DMS153 (cell line): Measurements from ENCODE around the gene CARD10.
"Not testable (repeated sequence)": the region's sequence is repeated elsewhere in the genome, so short reads cannot be mapped to it uniquely, and the experiment has no call there.

ENCODE experiments used
- DNase-seq: peaks from one replicate; lab custom pipeline; 2025; lab: John Stamatoyannopoulos, UW

CARD10 gene

DNA sequence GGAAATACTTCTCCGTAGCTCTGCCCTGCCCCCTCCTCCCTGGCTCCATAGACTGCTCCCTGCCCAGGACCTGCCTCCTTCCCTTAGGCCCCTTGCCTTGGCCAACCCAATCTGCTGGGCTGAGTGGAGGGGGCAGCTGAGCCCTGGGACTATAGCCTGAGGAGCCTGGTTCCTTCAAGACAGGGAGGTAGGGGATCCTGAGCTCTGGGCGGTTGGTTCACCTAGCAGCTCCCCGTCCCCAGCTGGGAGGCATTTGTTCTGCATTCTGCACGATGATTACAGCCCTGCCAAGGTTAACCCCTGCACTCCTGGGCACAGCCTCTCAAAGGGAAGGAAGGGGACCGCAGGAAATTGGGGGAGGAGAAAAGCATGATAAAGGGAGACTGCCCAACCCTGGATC, 37.5 kb upstream of the CARD10 start:
- no peak for DNase-seq

DNA sequence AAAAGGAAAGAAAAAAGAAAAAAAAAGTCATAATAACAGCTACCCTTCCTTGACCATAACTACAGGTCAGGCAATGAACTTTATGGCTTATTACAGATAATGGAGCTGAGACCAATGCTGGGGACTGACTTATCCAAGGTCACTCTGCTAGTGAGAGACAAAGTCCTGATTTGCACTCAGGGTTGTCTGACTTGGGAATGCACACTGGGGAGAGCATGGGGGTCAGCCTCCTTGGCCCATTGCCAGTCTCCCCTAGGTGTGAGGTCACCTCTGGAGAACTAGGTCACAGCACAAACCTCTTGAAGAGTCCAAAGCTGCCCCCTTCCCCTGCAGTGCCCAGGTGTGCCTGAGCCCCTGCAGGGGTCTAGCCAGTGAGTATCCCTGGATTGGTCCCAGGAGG, 35.8 kb upstream of the CARD10 start:
- no peak for DNase-seq

DNA sequence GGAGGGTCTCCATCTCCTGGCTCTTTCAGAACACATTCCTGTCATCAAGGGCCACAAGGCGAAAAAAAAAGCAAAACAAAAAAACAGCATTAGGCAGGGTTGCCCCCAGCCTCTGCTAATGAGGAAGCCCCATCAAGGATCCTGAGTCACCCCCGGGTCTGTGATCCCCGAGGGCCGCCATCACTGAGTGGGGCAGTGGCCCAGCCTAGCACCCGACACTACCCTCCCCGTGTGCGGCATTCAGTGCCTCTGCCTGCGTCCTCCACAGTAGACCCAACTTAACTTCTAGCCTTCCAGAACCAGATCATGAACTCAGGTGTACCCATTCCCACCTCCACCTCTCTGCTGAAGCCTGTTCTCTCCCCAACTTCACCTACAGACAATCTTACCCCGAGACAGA, 34.5 kb upstream of the CARD10 start:
- DNase-seq, result no peak

DNA sequence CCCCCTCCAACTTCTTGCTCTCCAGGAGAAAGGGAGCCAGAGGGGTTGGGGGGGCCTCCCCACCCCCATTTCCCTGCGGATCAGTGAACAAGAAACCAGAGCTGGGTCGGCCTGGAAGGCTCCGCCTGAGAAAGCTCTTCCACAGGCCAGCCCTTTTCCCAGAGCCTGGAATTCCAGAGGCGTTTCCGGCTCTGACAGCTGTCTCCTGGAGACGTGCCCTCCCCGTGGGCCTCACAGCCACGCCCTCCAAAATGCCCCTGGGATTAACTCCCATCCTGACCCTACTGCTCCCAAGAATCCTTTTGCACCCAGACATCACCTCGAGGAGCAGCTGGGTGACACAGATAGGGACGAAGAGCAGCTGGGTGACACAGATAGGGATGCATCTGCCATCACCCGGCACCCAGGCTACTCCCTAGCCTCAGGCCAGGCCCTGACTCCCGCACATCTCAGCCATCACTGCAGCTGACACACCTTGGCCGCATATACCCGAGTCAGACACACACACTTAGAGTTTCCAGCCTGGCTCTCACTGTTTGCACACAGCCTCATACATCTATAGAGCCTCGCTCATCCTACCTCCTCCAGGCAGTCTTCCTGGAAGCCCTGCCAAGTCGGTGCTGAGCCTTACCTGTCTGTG, 33.4 kb upstream of the CARD10 start:
- DNase-seq, result no peak

DNA sequence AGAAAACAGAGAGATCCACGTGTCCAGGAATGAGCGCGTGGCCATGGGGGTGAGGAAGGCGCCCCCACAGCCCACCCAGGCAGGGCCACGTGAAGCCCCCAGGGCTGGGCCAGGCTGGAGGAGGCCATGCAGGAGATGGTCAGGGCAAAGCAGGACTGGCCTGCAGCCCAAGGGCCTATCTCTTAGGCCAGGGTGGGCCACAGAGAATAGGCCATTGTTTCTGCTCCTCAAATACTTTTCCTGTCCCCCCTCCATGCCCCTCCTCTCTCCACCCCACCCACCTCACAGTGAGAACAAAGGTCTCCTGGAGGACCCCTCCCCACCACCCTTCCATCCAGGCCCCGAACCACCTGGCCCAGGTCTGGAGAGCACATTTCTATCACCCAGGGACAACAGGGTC, 32.8 kb upstream of the CARD10 start:
- DNase-seq, result no peak

DNA sequence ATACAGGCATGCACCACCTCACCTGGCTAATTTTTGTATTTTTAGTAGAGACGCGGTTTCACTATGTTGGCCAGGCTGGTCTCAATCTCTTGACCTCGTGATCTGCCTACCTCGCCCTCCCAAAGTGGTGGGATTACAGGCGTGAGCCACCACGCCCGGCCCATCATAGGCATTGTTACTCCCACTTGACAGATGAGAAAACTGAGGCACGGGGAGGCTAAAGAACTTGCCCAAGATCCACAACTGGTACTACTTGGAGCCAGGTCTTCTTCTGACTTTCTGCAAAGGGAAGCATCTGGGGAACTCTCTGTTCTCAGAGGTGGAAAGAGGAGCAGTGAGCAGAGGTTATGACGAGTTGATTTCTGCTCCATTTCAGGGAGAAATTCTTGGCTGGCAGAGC, 31.7 kb upstream of the CARD10 start:
- not testable (repeated sequence) for DNase-seq

DNA sequence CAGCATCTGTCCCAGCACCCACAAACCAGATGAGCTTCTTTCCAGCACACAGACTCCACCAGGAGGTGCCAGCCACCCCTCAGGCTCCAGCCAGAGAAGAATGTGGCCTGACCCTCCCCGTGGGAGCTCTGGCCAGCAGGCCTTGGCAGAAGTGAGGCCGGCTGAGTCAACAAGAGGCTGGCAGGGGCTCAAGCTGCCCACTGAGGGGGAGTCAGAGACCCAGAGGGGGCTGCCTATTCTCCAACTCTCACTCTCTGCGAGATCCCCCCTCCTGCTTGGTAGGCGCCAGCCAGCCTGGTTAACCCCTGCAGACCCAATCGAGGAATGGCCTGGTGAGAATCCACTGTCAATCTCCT, 30.5 kb upstream of the CARD10 start:
- DNase-seq, result no peak

DNA sequence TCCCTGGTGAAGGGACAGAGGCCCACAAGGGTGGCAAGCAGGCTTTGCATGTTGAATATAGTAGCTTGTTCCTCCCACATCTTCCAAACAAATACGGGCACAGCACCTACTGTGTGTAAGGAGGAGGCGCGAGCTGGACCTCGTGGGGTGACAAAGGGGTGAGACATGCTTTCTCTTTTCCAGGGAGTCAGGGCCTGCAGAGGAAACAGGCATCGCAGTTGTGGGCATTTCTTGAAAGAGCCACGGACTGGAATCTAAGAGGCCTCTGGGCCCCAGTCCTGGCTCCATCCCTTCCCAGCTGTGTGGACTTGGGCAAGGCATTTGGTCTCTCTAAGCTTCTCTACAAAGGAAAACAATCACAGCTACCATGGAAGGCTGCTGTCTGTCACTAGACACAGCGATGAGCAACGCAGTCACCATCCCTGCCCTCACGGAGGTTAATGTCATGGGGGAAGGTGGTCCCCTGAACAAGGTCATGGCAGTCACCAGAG, 28.1 kb upstream of the CARD10 start:
- no peak for DNase-seq

DNA sequence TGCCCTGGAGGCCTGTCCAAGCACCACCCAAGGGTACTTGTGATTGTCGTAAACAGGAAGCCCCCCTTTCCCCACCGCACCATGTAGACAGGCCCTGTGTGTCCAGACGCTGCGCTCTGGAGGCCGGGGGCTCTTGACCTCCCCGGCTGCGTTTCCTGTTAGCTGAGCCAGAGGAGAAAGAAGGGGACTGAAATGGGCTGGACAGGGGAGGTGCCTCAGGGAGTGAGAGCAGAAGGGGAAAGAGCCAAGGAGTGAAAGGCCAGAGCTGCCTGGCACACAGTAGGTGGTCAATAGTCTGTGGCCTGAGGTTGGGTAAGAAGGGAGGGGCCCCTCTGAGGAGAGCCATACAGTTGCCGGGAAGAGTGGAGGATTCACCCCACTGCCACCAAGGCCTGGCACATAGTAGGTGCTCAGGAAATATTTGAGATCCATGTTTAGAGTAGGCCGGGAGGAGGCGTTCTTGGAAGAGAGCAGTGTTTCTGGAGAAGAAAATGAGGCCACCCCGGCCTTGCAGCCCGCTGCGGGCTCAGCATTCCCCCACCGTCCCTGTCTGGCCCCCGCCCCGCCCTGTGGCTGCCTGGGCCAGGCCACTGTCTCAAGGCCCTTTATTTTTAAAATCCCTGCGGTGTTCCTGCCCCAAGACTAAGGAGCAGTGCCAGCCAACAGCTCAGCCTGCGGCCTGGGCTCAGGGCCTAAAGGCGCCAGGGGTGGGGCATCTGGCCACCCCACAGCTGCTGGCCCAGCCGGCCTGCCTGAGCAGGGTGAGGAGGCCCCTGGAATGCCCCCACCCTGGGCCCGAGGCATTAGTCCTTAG, 27.4 kb upstream of the CARD10 start:
- no peak for DNase-seq

DNA sequence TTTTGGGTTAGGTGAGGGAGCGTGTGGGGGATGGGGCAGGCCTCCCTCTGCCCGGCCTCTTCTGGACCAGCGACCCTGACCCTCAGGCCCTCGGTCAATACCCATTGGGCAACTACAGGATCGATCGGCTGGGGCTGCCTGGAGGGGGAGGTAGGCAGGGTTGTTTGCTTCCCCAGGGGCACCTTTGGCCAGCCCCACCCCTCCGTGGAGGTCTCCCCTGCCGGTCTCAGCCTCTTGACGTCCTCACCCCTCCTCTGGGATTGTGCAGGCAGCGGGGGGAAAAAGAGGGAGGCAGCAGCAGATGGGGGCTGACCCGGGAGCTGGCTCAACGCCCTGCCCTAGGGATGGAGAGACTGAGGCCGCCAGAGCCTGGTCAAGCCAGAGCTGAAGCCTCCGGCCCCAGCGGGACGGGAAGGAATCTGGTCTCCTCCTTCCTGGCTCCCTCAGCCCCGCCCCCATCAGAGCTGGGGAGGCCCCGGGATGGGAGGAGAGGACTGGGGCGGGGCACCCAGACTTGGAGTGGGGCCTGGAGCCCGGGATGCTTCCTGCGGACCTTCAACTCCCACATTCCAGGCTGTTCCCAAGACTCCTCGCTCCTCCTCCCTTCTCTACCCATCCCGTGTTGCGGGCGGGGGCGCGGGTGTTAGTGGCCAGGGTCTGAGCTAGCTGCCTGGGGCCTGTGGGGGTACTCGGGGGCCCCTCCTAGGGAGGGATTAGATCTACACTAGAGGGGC, 26.7 kb upstream of the CARD10 start:
- no peak for DNase-seq

DNA sequence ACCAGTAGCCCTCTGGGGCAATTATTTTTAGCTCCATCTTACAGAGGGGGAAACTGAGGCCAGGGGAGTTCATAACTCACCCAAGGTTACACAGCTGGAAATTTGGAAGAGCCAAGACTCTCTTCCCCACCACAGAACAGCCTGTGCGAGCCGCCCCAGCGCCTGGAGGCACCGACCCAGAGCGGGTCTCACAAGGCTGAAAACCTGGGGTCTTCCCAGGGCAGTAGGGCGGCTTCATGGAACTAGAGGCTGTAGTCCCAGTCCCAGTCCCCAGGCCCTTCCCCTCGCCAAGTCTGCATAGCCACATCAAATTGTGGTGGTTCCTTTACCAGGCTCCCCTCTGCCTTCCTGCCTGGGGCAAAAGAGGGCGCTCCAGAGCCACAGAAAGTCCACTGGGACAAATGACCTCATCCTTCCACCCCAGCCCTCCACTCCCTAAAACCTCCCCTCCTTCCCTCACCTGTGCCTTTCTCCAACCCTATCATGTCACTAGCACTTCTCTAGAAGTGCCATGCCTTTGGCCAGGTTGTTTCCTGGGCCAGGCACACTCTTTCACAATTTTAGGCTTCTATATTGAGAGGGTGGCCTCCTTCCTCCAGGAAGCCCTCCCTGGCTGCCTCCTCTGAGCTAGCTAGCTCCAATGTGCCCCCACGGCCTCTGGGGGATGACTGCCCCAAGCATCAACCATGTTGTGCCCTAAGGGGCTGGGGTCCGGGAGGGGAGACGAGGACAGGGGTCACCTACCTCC, 25.9 kb upstream of the CARD10 start:
- DNase-seq, result no peak

DNA sequence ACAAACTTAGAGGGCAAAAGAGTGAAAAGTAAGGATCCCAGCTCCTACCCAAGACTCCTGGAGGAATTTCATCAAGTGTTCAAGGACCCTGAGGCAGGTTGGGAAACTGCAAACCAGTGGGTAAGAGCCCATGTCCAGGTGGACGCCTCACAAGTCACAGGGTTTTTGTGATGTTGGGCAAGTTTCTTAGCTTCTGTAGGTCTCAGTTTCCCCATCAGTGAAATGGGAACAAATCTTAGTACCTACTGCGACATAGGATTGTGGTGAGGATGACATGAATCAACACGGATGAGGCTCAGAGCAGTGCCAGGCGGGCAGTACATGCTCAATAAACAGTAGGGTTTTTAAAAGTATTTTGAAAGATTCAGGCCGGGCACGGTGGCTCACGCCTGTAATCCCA, 23.7 kb upstream of the CARD10 start:
- DNase-seq, result no peak

DNA sequence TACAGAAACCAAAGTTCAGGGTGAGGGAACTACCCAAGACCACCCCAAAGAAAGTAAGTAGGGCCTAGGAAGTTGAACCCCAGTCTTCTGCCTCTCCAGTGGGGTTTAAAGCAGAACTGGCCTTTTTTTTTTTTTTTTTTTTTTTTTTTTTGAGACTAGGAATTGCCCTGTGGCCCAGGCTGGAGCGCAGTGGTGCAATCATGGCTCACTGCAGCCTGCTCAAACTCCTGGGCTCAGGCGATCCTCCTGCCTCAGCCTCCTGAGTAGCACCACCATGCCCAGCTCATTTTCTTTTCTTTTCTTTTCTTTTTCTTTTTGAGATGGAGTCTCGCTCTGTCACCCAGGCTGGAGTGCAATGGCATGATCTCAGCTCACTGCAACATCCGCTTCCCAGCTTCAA, 23.2 kb upstream of the CARD10 start:
- DNase-seq, result not testable (repeated sequence)

DNA sequence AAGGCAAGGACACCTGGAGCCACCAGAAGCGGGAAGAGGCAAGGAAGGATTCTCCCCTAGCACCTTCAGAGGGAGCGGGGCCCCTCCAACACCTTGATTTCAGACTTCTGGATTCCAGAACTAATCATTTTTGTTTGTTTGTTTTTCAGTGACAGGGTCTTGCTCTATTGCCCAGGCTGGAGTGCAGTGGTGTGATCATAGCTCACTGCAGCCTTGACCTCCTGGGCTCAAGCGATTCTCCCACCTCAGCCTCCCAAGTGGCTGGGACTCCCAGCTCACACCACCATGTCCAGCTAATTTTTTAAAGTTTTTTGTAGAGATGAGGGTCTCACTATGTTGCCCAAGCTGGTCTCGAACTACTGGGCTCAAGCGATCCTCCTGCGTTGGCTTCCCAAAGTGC, 20.6 kb upstream of the CARD10 start:
- not testable (repeated sequence) for DNase-seq

DNA sequence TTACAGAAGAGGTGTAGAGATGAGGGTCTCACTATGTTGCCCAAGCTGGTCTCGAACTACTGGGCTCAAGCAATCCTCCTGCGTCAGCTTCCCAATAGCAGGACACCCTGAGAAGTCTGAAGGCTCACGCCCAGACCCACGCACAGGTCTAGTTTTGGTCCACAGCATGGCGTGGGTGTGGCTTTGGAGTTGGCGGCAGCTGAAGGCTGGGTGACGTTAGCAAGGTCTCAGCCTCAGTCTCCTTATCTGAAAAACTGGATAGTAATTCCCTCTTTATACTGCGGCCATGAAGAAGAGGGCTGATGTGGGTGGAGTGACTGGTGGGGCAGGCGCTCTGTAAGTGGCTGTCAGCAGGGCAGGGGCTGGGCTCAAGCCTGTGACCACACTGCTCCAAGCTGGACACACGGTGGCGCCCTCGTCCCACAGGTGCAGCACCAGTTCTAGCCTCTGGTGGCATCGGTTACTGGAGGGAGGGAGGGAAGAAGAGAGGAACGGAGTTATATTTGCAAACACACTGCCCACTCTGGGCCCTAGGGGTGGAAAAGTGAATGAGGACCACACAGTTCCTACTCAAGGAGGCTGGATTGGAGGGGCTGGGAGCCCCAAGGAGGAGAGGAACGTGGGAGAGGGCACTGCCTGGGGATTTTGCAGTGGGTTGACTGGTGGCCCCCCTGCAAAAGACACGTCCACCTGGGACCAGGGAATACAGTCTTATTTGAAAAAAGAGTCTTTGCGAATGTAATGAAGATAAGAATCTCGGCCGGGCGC, 19.6 kb upstream of the CARD10 start:
- DNase-seq, result peak; percentile 81

DNA sequence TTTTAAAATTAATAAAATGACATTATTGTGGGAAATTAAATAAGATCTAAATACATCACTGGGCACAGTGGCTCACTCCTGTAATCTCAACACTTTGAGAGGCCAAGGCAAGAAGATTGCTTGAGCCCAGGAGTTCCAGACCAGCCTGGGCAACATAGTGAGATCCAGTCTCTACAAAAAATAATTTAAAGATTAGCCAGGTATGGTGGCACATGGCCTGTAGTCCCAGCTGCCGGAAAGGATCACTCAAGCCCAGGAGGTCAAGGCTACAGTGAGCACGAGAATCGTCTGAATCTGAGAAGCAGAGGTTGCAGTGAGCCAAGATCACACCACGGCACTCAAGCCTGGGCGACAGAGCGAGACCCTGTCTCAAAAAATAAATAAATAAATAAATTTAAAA, 15.9 kb upstream of the CARD10 start:
- DNase-seq, result no peak

DNA sequence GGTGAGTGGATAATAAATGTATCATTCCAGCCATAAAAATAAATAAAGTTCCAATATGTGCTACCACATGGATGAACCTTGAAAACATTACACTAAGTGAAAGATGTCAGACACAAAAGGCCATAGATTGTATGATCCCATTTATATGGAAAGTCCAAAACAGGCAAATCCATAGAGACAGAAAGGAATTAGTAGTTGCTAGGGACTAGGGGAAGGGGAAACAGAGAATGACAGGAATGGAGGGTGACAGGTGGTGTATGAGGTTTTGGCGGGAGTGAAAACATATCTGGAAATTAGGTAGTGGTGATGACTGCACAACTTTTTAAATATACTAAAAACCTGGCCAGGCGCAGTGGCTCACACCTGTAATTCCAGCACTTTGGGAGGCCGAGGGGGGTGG, 15.2 kb upstream of the CARD10 start:
- no peak for DNase-seq

DNA sequence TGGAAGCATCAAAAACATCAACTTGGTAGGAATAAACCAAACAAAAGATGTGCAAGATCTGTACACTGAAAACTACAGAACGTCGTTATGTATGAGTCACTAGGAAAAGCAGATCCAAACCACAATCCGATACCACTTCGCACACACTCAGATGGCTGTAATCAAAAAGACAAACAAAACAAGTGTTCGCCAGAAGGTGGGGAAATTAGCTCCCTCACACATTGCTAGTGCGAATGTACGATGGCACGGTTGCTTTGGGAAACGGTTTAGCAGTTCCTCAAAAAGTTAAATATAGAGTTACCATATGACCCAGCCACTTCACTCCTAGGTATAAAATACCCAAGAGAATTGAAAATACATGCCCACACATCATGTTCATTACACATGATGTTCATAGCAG, 14.8 kb upstream of the CARD10 start:
- DNase-seq, result peak; percentile 32

DNA sequence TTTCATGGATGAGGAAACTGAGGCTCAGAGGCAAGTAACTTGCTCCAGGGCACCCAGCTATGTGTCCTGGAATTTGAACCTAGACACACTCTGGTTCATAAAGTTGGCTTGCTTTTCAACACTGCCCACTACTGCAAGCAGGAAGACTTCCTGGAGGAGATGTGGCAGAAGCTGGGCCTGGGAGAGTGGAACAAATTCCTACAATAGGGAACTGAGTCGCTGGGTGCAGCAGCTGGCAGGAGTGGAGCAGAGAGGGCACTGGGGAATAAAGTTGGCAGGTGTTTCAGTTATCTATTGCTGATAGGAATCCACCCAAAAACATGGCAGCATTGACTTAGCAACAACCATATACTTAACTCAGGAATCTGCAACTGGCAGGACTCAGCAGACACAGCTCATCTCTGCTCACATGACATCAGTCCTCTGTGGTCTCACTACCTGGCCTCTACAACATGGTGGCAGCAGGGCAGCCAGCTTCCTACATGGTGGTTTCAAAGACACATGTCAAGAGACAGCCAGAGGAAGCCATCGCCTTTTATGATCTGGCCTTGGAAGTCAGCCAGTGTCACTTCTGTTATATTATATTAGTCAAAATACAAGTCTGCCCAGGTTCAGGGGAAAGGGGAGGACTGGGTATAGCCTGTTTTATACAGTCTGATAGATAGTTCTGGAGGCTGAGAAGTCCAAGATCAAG, 10.6 kb upstream of the CARD10 start:
- peak; percentile 61 for DNase-seq

DNA sequence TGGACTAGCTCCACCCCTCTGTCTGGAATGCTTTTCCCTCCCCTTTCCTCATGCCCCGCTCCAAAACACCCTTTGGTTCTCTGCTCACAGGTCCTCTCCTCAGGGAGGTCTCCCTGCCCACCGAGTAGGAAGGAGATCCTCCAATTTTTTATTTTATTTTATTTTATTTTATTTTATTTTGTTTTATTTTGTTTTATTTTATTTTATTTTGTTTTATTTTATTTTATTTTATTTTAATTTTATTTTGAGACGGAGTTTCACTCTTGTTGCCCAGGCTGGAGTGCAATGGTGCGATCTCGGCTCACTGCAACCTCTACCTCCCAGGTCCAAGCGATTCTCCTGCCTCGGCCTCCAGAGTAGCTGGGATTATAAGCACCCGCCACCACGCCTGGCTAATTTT, 8.7 kb upstream of the CARD10 start:
- DNase-seq, result not testable (repeated sequence)
